Neural crest cell (in vitro differentiated cells): ENCODE data around the gene UBL3. TPM values are rescaled to one million over a fixed set of nuclear protein-coding genes. Genes with fewer than 3 reads are reported as not detected.
A peak's percentile ranks its signal among the peaks of the same experiment; 100 is the strongest.

ENCODE experiments used
- DNase-seq: peaks from one replicate; pipeline ENCODE4 v3.0.0; 2021; ENCODE audit warnings: low read depth, mixed read lengths, low spot score
- H3K27ac Mint-ChIP-seq: one replicate; pipeline ENCODE4 v1.8.0; 2021; ENCODE audit warnings: mild to moderate bottlenecking, mixed read lengths; ENCODE audit not compliant: unreplicated experiment
- H3K27me3 Mint-ChIP-seq: 2 replicates; pipeline ENCODE4 v1.8.0; 2021; ENCODE audit warnings: low read depth, mild to moderate bottlenecking, mixed read lengths
- H3K36me3 Mint-ChIP-seq: 2 replicates; pipeline ENCODE4 v1.8.0; 2021; ENCODE audit warnings: low read depth, mild to moderate bottlenecking, mixed read lengths
- H3K4me1 Mint-ChIP-seq: 2 replicates; pipeline ENCODE4 v1.8.0; 2021; ENCODE audit warnings: mixed read lengths
- H3K4me3 Mint-ChIP-seq: one replicate; pipeline ENCODE4 v1.8.0; 2021; ENCODE audit warnings: mild to moderate bottlenecking, mixed read lengths
- H3K9me3 Mint-ChIP-seq: 2 replicates; pipeline ENCODE4 v1.8.0; 2021; ENCODE audit warnings: mixed read lengths
- total RNA-seq: library from RNA; stranded (reverse); gene quantifications from 2 replicates; pipeline ENCODE4 v1.2.1, GENCODE V29; 2021
- TF ChIP-seq, protein P1 (sequence below): fragments of 200-600 bp; sonication (generic); conservative IDR thresholded peaks from 2 replicates; pipeline ENCODE4 v1.5.0; 2021; ENCODE audit warnings: antibody characterized with exemption, mild to moderate bottlenecking

UBL3 gene
- total RNA-seq, 1 donor from 2014 or later = 35.5 TPM

DNA sequence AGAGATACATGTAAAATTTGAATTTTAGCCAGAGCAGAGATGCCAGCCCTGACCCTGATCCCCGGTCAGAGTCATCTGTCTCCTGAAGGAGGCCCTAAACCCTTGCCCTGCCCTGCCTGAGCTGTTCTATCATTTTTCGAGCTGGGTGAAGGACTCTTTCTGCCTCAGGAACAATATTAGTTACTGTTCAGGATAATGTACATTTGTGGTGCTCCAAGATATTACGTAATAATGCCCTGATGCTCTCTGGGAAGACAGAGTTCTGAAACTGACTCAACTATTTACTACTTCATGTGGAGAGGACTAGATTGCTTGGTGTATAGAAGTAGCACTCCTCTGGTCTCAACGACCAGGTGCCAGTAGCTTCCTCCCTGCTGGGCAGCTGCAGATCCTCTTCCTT lies 37.9 kb upstream of the UBL3 start:
- no peak for DNase-seq
- Mint-ChIP-seq H3K9me3 (no peaks in the 10 kb centered on the region), H3K4me3 (peak overlapping the region; percentile 52), H3K27me3 (no peaks in the 10 kb centered on the region), H3K4me1 (peaks cover 74% of the 10 kb centered on the region), H3K27ac (peak overlapping the region; percentile 54), H3K36me3 (no peaks in the 10 kb centered on the region)
- TF ChIP-seq, protein P1, sequence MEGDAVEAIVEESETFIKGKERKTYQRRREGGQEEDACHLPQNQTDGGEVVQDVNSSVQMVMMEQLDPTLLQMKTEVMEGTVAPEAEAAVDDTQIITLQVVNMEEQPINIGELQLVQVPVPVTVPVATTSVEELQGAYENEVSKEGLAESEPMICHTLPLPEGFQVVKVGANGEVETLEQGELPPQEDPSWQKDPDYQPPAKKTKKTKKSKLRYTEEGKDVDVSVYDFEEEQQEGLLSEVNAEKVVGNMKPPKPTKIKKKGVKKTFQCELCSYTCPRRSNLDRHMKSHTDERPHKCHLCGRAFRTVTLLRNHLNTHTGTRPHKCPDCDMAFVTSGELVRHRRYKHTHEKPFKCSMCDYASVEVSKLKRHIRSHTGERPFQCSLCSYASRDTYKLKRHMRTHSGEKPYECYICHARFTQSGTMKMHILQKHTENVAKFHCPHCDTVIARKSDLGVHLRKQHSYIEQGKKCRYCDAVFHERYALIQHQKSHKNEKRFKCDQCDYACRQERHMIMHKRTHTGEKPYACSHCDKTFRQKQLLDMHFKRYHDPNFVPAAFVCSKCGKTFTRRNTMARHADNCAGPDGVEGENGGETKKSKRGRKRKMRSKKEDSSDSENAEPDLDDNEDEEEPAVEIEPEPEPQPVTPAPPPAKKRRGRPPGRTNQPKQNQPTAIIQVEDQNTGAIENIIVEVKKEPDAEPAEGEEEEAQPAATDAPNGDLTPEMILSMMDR = no peak

DNA sequence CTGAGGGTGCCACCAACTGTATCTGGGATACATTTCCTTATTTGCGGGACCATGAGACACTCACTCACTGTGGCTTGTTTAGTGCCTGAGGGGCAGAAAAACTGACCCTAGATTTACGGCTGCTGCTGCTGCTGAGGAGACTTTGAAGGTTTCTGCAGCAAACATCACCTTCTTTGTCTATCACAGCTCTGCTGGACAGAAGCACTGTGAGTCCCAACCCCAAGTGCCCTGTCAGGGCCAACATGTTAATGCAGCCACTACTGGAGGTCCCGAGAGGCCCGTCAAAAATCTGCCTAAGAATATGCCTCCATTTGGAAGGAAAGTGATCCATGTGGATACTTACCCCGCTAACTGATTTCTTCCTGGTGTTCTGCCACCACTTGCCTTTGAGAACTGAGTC lies 37.3 kb upstream of the UBL3 start:
- H3K4me3 Mint-ChIP-seq = peak overlapping the region; percentile 52
- TF ChIP-seq, protein P1 = no peak
- H3K27ac Mint-ChIP-seq = peak overlapping the region; percentile 54
- no peaks in the 10 kb centered on the region for H3K36me3 Mint-ChIP-seq
- peaks cover 75% of the 10 kb centered on the region for H3K4me1 Mint-ChIP-seq
- no peak for DNase-seq
- no peaks in the 10 kb centered on the region for H3K9me3 Mint-ChIP-seq
- no peaks in the 10 kb centered on the region for H3K27me3 Mint-ChIP-seq

DNA sequence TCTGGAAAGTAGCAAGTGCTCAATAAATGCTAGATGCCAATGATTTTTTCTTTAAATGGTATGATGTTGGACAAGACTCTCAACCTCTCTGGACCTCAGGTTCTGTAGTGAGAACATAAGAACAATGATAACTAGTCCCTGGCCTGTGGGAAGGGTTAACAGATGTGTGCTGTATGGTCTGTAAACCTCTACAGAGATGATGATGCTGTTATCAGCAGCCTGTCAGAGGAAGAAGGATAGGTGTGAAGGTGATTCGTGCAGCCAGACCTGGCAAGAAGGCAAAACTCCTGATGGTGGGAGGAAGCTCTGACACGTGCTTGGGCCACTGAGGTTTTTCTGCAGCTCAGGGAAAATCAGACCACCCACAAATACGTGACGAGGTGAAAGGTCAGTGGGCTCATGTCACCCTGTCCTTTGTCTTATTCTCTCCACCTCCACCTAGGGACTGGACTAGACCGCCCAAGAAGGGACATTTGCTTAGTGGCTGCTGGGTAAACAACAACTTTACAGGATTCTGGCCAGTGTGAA lies 36.7 kb upstream of the UBL3 start:
- Mint-ChIP-seq H3K36me3 (no peaks in the 10 kb centered on the region), H3K9me3 (no peaks in the 10 kb centered on the region), H3K4me3 (no peak overlapping the region), H3K27ac (peak overlapping the region; percentile 54), H3K27me3 (no peaks in the 10 kb centered on the region), H3K4me1 (peaks cover 69% of the 10 kb centered on the region)
- DNase-seq = no peak
- TF ChIP-seq, protein P1 = no peak

DNA sequence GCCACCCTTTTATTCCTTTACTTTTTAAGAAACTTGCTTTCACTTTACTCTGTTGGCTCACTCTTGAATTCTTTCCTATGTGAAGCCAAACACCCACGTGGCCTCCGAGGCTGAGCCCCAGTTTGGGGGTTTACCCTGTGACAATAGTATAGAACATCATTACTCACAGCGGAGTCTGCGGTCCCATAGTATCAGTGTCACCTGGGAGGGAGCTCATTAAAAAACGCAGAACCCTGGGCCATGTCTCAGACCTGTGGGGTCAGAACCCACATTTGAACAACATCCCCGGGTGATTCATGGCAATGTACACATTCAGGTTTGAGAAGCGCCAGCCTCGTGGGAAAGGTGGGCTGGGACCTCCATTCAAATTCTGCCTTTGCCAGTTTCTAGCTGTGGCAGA lies 36.0 kb upstream of the UBL3 start:
- H3K4me1 Mint-ChIP-seq = peaks cover 65% of the 10 kb centered on the region
- DNase-seq = no peak
- H3K9me3 Mint-ChIP-seq = no peaks in the 10 kb centered on the region
- H3K27me3 Mint-ChIP-seq = no peaks in the 10 kb centered on the region
- peak overlapping the region; percentile 69 for H3K27ac Mint-ChIP-seq
- H3K36me3 Mint-ChIP-seq = no peaks in the 10 kb centered on the region
- peak overlapping the region; percentile 60 for H3K4me3 Mint-ChIP-seq
- TF ChIP-seq, protein P1 = no peak

DNA sequence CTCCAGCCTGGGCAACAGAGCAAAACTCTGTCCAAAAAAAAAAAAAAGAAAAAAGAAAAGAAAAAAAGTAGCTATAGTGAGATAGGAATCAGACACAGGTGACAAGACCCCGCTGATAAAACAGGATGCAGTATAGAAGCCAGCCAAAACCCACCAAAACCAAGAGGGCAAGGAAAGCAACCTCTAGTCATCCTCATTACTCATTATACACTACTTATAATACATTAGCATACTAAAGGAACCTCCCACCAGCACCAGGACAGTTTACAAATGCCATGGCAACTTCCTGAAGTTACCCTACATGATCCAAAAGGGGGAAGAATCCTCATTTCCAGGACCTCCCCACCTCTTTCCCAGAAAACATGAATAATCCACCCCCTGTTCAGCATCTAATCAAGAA lies 35.6 kb upstream of the UBL3 start:
- Mint-ChIP-seq H3K27ac (peak overlapping the region; percentile 69), H3K4me1 (peaks cover 65% of the 10 kb centered on the region), H3K36me3 (no peaks in the 10 kb centered on the region), H3K27me3 (no peaks in the 10 kb centered on the region), H3K9me3 (no peaks in the 10 kb centered on the region), H3K4me3 (peak overlapping the region; percentile 60)
- TF ChIP-seq, protein P1 = no peak
- no peak for DNase-seq
